Activated T-helper 1 cell treated with Interleukin-2 at 50 U/mL for 16 hours (primary cell): Measurements from ENCODE around the gene TOMM6.
"Not testable (repeated sequence)": the region's sequence is repeated elsewhere in the genome, so short reads cannot be mapped to it uniquely, and the experiment has no call there.

Source experiments
- DNase-seq: peaks from one replicate; pipeline ENCODE4 v3.0.0-alpha.2; 2020; ENCODE audit warnings: low read depth

TOMM6 gene

GRCh38 chr6:41785689-41786450 is 1.6 kb upstream of the TOMM6 start:
- DNase-seq = no peak

DNA sequence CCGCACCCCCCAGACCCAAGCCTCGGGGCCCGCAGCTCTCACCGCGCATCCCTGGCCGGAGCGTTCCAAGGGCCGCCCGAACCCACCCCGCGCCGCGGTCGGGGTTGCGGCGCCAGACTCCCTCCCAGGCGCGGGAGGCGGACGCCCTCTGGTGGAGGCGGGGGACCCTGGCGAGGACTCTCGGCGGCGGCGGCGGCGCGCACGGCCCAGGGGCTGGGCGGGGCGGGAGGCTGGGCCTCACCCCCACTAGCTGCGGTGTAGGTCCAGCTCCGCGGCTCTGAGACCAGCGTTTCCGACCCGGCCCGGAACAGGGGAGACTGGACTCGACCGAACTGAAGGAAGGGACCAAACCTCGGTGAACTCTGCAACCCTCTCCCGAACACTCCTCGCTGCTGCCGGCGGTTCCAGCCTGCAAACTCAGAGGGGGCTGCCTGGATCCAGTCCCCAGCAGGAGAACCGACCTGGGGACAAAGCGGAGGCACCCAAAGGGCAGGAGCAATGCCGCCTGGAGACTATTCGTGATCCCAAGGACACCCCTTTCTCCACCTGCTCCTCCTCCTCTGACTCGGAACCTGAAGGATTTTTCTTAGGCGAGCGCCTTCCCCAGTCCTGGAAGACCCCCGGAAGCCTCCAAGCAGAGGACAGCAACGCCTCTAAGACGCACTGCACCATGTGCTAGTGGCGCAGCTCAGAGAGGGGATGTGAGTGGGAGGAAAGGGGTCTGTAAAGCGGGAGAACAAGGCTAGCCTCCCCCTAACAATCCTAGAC is 859 bp upstream of the TOMM6 start:
- peak; percentile 84 for DNase-seq

- DNase-seq = no peak
These were observed 1.9 kb downstream of the TOMM6 start for GRCh38 chr6:41789390-41789724.

GRCh38 chr6:41790045-41790444 is 2.6 kb downstream of the TOMM6 start:
- DNase-seq = no peak

GRCh38 chr6:41791305-41791704 is 3.8 kb downstream of the TOMM6 start:
- no peak for DNase-seq

- DNase-seq = no peak
These were observed 4.5 kb downstream of the TOMM6 start for GRCh38 chr6:41791984-41792383.

GRCh38 chr6:41796474-41796873 is 9.0 kb downstream of the TOMM6 start:
- DNase-seq = no peak

- DNase-seq = no peak
These were observed 11.5 kb downstream of the TOMM6 start for GRCh38 chr6:41798901-41799558.

GRCh38 chr6:41799559-41799911 is 12.0 kb downstream of the TOMM6 start:
- no peak for DNase-seq

DNA sequence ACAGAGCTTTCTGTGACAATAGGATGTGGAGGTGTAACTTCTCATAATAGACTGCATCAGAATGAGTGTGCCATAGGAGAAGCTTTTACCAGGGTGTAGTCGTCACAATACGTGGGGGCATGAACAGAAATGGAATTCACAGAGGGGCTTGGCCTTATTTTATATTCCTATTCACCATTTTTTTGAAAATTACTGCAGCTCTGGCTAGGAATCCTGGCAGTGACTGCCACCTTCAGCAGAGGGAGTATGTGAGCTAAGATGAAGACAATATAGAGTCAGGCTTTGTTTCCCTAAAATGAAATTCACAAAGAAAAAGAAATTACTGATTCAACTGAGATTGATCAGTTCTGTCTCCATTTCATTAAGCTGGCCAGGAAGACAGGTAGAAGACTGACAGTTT is 13.9 kb downstream of the TOMM6 start:
- DNase-seq = no peak

DNA sequence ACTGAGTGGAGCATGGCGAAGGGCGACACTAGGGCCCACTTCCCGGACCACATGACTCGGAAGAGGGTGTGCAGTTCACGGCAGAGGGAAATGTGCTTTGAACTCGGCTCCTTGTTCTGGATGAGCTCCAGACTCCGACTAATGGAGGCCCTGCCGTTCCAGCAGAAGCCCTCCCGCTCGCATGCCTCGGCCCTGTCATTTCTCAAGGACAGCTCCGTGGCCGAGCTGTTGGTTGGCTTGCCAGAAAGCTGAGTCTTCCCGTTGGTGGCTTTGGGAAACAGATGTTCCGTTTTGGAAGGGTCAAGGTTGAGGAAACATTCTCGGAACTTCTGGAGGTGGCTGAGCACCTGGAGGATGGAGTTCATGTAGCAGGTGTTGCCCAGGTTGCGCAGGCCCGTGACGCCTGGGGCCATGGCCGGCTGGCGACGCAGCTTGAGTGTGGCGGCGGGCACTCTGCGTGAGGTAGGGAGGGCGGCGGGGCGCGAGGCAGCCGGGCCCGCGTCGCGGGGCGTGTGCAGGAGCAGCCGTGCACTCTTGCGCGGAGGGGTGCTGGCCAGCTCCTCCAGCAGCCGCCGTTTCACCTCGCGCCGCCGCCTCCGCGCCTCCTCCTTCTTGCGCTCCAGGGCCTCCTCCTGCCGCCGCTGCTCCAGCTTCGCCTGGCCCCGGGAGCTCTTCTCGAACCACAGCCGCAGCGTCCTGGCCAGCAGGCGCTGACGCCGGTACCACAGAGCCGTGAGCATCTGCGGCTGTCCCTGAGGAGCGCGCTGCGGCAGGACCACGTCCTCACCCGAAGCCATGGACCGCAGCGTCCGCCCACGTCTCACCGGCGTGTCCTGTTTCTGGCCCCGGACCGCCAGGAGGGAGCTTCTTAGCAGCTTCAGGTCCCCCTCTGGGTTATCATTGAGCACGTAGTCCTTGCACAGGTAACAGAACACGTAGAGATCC is 18.6 kb downstream of the TOMM6 start:
- DNase-seq = no peak

GRCh38 chr6:41811095-41811494 is 23.6 kb downstream of the TOMM6 start:
- DNase-seq = no peak

- not testable (repeated sequence) for DNase-seq
These were observed 24.5 kb downstream of the TOMM6 start for GRCh38 chr6:41811946-41812345.

DNA sequence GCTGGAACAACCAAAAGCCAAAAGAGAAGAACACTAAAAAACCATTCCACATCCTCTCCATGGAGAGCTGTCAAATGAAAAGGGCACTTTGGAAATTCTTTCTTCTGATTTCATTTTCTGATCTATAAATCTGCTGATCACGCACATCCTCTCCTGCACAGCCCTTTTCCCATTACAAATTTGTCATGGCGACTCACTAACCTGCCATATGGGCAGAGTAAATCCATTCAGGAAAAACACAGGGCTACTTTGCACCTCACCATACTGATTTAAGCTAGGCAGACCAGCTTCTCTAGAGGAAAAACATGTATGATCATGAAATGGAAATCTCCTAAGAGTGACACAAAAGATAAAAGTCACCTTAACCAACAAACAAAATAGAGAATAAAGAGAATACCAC is 26.0 kb downstream of the TOMM6 start:
- no peak for DNase-seq

DNA sequence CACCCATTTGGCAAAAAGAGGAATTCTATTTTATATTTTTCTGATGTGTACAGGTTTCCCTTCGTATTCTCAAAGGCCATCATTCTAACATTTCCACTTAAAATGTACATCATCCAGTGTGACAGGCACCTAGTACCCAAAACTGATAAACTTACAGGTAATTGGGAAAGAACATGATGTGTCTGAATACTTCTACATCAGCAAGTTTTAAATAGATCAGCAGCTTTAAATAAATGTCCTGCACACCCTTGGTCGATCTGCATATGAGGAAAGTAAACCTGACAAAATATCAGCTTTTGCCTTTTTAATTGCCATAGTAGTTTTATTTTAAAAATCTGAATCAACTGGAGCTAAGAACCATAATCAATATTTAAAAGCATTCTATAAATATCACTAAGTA is 26.5 kb downstream of the TOMM6 start:
- no peak for DNase-seq

DNA sequence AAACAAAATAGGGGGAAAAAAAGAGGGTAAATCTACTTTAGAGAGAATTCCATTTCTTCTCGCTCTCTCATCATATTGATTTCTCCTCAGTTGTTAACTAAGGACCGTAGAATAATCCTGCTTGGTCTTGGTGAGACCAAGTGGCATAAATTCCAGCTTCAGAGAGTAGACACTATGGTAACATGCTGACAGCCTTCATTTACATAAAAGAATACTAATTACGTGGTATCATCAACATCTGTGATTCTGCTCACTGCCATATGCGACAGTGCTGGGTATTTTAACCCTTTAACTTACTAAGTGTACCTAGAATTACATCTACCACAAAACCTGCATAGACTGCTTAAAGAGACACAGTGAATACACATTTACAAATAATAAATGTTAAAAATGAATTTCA is 27.1 kb downstream of the TOMM6 start:
- no peak for DNase-seq

DNA sequence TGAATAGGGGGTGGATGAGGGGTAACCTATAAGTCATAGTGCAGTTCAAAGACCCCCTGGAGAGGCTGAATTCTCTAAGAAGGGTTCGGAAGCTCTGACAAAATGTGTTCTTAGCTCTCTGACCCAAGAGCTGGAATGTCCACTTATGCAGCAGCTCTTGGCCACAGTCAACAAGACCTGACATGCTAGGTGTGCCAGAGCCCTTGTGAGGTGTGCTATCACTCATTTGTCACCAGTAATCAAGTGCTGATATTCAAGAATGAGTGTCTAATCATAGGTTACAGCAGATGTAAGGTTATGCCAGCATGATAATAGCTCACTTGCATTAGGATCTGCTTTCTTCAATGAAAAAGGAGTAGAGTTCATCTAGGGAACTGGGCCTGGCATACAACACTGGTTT is 28.1 kb downstream of the TOMM6 start:
- no peak for DNase-seq

DNA sequence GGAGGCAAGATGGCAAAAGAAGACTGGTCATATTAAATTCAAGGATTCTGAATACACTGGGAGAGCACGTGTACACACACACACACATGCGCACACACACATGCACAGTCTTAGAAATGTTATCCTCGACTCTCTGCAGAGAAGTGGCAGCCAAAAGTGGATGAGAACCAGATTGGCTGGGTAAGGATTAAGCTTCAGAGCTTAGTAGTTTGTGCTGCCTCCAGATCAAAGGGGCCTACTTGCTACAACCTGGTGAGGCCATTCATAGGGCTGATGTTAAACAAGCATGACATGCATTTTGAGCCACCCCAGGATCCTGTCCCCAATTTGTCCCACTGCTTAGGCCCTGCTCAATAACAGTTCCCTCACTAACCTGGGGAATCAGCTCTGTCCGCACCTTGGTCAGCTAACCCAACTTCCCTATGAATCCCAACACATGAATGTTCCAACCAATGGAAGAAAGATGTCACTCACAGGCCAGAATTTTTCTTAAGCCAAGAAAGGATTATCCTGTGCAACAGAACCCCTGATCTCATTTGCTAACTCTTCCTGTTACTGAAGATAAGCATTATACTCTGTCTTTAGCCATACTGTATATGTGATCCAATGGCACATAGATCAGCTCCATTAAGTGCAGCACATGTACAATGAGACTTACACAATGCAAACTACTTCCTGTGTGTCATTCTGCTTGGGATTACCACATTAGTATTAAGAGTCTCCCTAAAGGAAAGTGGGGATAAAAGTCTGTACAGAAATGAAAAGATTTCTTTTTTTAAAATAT is 31.0 kb downstream of the TOMM6 start:
- DNase-seq = no peak

DNA sequence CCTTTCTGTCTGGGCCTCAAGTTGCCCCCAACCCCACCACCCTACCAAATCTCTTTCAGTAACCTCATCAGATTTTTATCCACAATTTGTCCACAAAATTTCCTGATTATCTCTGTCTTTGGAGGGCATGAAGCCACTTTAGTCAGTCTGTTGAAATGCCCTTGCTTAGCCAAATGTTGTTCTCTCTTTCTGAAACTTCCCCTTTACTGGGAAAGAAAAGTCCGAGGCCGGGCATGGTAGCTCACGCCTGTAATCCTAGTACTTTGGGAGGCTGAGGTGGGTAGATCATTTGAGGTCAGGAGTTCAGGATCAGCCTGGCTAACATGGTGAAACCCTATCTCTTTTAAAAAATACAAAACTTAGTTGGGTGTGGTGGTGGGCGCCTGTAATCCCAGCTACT is 33.8 kb downstream of the TOMM6 start:
- no peak for DNase-seq

- DNase-seq = no peak
These were observed 34.5 kb downstream of the TOMM6 start for GRCh38 chr6:41822021-41822420.

DNA sequence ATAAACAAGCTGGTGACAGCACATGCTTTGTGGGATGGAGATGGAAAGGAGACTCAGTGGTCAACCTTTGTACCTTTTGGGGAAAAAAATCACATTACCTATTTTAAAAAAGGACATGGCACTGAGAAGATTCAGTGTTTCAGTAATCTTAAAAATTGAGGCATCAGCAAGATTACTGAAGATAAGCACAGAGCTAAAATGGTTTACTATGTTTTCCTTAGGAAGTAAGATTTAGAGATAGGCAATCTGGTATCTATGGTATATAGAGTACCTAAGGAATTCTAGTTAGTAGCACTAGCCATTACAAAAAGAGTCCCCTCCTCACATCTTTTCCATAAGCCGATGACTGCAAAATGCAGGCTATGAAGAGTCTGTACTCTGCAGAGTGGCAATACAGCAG is 35.7 kb downstream of the TOMM6 start:
- DNase-seq = no peak
